ENCODE measurements around the gene NAA15. TPM values are rescaled to one million over a fixed set of nuclear protein-coding genes. Genes with fewer than 3 reads are reported as not detected.
"Not testable (repeated sequence)": the region's sequence is repeated elsewhere in the genome, so short reads cannot be mapped to it uniquely, and the experiment has no call there.

NAA15 gene
- total RNA-seq, 3 donors from 2014 or later: 28.2 to 47.4 (median 33.2) TPM

DNA sequence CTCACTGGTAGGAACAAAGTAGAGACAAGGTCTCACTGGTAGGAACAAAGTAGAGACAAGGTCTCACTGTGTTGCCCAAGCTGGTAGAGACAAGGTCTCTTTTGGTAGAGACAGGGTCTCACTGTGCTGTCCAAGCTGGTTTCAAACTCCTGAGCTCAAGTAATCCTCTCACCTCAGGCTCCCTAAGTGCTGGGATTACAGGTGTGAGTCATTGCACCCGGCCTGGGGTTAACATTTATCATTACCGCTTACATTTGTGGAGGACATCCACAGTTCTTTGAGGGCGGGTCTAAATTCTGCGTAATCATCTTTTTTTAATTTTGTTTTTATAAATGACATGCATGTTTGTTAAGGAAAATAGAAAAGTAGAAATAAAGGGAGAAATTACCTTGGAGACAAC is 164.6 kb downstream of the NAA15 start:
- ATAC-seq (no peak), DNase-seq (no peak)
- no peaks in the 10 kb centered on the region for H3K4me1 ChIP-seq (ENCODE audit: low read depth)
- intact Hi-C loops (cut with DNase I, micrococcal nuclease): no loop called here
- peaks cover 7% of the 10 kb centered on the region for H3K9me3 ChIP-seq
- H3K4me3 ChIP-seq: no peak overlapping the region
- TF ChIP-seq, protein P1, sequence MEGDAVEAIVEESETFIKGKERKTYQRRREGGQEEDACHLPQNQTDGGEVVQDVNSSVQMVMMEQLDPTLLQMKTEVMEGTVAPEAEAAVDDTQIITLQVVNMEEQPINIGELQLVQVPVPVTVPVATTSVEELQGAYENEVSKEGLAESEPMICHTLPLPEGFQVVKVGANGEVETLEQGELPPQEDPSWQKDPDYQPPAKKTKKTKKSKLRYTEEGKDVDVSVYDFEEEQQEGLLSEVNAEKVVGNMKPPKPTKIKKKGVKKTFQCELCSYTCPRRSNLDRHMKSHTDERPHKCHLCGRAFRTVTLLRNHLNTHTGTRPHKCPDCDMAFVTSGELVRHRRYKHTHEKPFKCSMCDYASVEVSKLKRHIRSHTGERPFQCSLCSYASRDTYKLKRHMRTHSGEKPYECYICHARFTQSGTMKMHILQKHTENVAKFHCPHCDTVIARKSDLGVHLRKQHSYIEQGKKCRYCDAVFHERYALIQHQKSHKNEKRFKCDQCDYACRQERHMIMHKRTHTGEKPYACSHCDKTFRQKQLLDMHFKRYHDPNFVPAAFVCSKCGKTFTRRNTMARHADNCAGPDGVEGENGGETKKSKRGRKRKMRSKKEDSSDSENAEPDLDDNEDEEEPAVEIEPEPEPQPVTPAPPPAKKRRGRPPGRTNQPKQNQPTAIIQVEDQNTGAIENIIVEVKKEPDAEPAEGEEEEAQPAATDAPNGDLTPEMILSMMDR (IDR thresholded peaks at IDR 0.05): no peak
- no peaks in the 10 kb centered on the region for H3K36me3 ChIP-seq (ENCODE audit: low read depth)

DNA sequence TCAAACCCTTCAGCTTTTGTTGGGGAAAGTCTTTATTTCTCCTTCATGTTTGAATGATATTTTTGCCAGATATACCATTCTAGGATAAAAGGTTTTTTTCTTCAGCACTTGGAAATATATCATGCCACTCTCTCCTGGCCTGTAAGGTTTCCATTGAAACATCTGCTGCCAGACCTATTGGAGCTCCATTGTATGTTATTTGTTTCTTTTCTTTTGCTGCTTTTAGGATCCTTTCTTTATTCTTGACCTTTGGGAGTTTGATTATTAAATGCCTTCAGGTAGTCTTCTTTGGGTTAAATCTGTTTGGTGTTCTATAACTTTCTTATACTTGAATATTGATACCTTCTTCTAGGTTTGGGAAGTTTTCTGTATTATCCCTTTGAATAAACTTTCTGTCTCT is 167.5 kb downstream of the NAA15 start:
- H3K36me3 ChIP-seq (ENCODE audit: low read depth); H3K4me3 ChIP-seq; H3K4me1 ChIP-seq (ENCODE audit: low read depth); H3K9me3 ChIP-seq; DNase-seq; intact Hi-C loops (cut with DNase I, micrococcal nuclease); ATAC-seq: not testable (repeated sequence)

DNA sequence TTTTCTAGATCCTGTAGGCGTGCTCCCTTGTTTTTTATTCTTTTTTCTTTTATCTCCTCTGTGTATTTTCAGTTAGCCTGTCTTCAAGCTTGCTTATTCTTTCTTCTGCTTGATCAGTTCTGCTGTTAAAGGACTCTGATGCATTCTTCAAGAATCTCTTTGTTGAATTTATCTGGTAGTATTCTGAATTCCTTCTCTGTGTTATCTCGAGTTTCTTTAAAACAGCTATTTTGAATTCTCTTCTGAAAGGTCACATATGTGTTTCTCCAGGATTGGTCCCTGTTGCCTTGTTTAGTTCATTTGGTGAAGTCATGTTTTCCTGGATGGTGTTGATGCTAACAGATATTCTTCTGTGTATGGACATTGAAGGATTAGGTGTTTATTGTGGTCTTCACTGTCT is 167.9 kb downstream of the NAA15 start:
- intact Hi-C loops (cut with DNase I, micrococcal nuclease): no loop called here
- Histone ChIP-seq H3K36me3 (ENCODE audit: low read depth) (no peaks in the 10 kb centered on the region), H3K4me1 (ENCODE audit: low read depth) (no peaks in the 10 kb centered on the region), H3K9me3 (peaks cover 7% of the 10 kb centered on the region), H3K4me3 (no peak overlapping the region)
- TF ChIP-seq, protein P1 (IDR thresholded peaks at IDR 0.05): no peak
- ATAC-seq: no peak
- DNase-seq: no peak

Other genes with a start within 250 kb of the NAA15 start
- gene ELF2, start 124.3 kb upstream of the NAA15 start, total RNA-seq: 10 to 100 TPM; 34.9 to 67.2 (median 51.9) TPM
- under 1 TPM in 2 of 3 donors, not detected in 1; 0.29 to 0.73 TPM for gene MGARP, start 21.3 kb upstream of the NAA15 start, total RNA-seq
- 10 to 100 TPM; 68.0 to 89.3 (median 85.8) TPM for gene NDUFC1, start 972 bp downstream of the NAA15 start, total RNA-seq
- 10 to 100 TPM in 1 of 3 donors, 1 to 10 TPM in 2; 4.5 to 10.0 (median 5.4) TPM for gene RAB33B, start 152.6 kb downstream of the NAA15 start, total RNA-seq

All from mucosa of descending colon (tissue), 3 donors.